Measurements from ENCODE around the gene NBAS.
"Not testable (repeated sequence)": the region's sequence is repeated elsewhere in the genome, so short reads cannot be mapped to it uniquely, and the experiment has no call there.

NBAS gene

DNA sequence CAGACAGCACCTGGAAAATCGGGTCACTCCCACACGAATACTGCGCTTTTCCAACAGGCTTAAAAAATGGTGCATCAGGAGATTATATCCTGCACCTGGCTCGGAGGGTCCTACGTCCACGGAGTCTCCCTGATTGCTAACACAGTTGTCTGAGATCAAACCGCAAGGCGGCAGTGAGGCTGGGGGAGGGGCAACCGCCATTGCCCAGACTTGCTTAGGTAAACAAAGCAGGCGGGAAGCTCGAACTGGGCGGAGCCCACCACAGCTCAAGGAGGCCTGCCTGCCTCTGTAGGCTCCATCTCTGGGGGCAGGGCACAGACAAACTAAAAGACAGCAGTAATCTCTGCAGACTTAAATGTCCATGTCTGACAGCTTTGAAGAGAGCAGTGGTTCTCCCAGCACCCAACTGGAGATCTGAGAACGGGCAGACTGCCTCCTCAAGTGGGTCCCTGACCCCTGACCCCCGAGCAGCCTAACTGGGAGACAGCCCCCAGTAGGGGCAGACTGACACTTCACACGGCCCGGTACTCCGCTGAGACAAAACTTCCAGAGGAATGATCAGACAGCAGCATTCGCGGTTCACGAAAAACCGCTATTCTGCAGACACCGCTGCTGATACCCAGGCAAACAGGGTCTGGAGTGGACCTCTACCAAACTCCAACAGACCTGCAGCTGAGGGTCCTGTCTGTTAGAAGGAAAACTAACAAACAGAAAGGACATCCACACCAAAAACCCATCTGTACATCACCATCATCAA is 121.2 kb downstream of the NBAS start:
- H4K8ac ChIP-seq (ENCODE audit: low read length); H3K9ac ChIP-seq (ENCODE audit: low read length); H3K4me3 ChIP-seq (ENCODE audit: insufficient read depth in 1 of 2, low read depth in 1 of 2, low read length in 2 of 2); H3K18ac ChIP-seq (ENCODE audit: low read depth in 1 of 2, low read length in 2 of 2); H3K9me3 ChIP-seq (ENCODE audit: control insufficient read depth, low read length); H2BK5ac ChIP-seq (ENCODE audit: low read depth, low read length, poor library complexity, severe bottlenecking); H2BK15ac ChIP-seq (ENCODE audit: low read depth, poor library complexity, severe bottlenecking); H3K4ac ChIP-seq (ENCODE audit: low read depth in 1 of 2, low read length in 2 of 2); H3K27me3 ChIP-seq (ENCODE audit: control insufficient read depth in 1 of 2, insufficient read depth in 1 of 2, low read length in 2 of 2); DNase-seq; H2BK12ac ChIP-seq (ENCODE audit: low read length in 2 of 2); H3K23ac ChIP-seq (ENCODE audit: low read length in 2 of 2); H2AFZ ChIP-seq (ENCODE audit: low read depth, low read length); H3K36me3 ChIP-seq (ENCODE audit: control insufficient read depth in 1 of 2, insufficient read depth in 2 of 2, low read depth in 1 of 2, low read length in 2 of 2); H2BK120ac ChIP-seq (ENCODE audit: low read depth, low read length); H3K14ac ChIP-seq (ENCODE audit: low read length in 2 of 2); H3K4me2 ChIP-seq (ENCODE audit: low read length, poor library complexity, severe bottlenecking); H4K91ac ChIP-seq (ENCODE audit: low read length); H2AK5ac ChIP-seq (ENCODE audit: low read length, severe bottlenecking); H3K27ac ChIP-seq (ENCODE audit: low read length, poor library complexity, severe bottlenecking); H3K4me1 ChIP-seq (ENCODE audit: control insufficient read depth, insufficient read depth, low read depth, low read length): not testable (repeated sequence)
- 93% methylated on average over 20 of the region's 22 CpGs for WGBS
- peaks cover 11% of the 10 kb centered on the region for H3K79me1 ChIP-seq (replicated peaks; ENCODE audit: low read length, poor library complexity, severe bottlenecking)

DNA sequence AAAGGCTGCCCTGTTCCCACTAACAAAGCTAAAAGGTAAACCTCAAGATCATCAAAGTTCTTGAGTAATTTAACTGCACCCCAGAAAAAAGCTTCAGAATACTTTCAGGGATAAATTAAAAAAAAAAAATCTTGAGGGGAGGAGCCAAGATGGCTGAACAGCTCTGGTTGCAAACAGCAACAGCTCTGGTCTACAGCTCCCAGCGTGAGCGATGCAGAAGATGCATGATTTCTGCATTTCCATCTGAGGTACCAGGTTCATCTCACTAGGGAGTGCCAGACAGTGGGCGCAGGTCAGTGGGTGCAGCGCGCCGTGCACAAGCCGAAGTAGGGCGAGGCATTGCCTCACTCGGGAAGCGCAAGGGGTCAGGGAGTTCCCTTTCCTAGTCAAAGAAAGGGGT is 121.8 kb downstream of the NBAS start:
- H2BK12ac ChIP-seq (ENCODE audit: low read length in 2 of 2); H2BK120ac ChIP-seq (ENCODE audit: low read depth, low read length); H2BK5ac ChIP-seq (ENCODE audit: low read depth, low read length, poor library complexity, severe bottlenecking); H2BK15ac ChIP-seq (ENCODE audit: low read depth, poor library complexity, severe bottlenecking); H3K14ac ChIP-seq (ENCODE audit: low read length in 2 of 2); H3K27me3 ChIP-seq (ENCODE audit: control insufficient read depth in 1 of 2, insufficient read depth in 1 of 2, low read length in 2 of 2); H3K4ac ChIP-seq (ENCODE audit: low read depth in 1 of 2, low read length in 2 of 2); H2AK5ac ChIP-seq (ENCODE audit: low read length, severe bottlenecking); H2AFZ ChIP-seq (ENCODE audit: low read depth, low read length); DNase-seq; H3K4me3 ChIP-seq (ENCODE audit: insufficient read depth in 1 of 2, low read depth in 1 of 2, low read length in 2 of 2); H3K27ac ChIP-seq (ENCODE audit: low read length, poor library complexity, severe bottlenecking); H3K4me2 ChIP-seq (ENCODE audit: low read length, poor library complexity, severe bottlenecking); H3K9me3 ChIP-seq (ENCODE audit: control insufficient read depth, low read length); H4K91ac ChIP-seq (ENCODE audit: low read length); H4K8ac ChIP-seq (ENCODE audit: low read length); H3K9ac ChIP-seq (ENCODE audit: low read length); H3K23ac ChIP-seq (ENCODE audit: low read length in 2 of 2); H3K36me3 ChIP-seq (ENCODE audit: control insufficient read depth in 1 of 2, insufficient read depth in 2 of 2, low read depth in 1 of 2, low read length in 2 of 2); H3K18ac ChIP-seq (ENCODE audit: low read depth in 1 of 2, low read length in 2 of 2); H3K4me1 ChIP-seq (ENCODE audit: control insufficient read depth, insufficient read depth, low read depth, low read length): not testable (repeated sequence)
- 97% methylated on average over 10 of the region's 10 CpGs for WGBS
- H3K79me1 ChIP-seq (replicated peaks; ENCODE audit: low read length, poor library complexity, severe bottlenecking), result peaks cover 11% of the 10 kb centered on the region

DNA sequence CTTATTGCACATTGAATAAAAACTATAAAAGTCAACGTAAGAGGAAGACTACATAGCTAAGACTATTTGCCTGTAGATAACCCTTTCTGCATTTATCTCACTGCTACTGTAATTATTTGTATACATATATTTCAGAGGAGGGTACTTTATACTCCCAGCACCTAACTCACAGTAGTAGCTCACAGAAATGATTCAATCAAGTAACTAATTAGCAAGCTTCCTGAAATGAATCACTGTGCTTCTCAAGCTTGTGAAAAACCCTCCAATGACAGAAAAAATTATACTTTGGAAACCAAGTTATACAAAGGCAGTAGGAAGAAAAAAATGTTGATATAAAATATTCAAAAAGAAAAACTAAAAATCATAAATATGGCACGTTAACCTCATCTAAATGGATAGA is 124.9 kb downstream of the NBAS start:
- peaks cover 5 to 6% of the 10 kb centered on the region in 2 experiments for H3K36me3 ChIP-seq (ENCODE audit: control insufficient read depth in 1 of 2, insufficient read depth in 2 of 2, low read depth in 1 of 2, low read length in 2 of 2)
- no peak overlapping the region for H3K4ac ChIP-seq (ENCODE audit: low read depth in 1 of 2, low read length in 2 of 2)
- no peak overlapping the region for H3K14ac ChIP-seq (ENCODE audit: low read length in 2 of 2)
- no peaks in the 10 kb centered on the region for H3K9me3 ChIP-seq (ENCODE audit: control insufficient read depth, low read length)
- peaks cover 13% of the 10 kb centered on the region for H3K79me1 ChIP-seq (replicated peaks; ENCODE audit: low read length, poor library complexity, severe bottlenecking)
- no peak overlapping the region for H2BK15ac ChIP-seq (ENCODE audit: low read depth, poor library complexity, severe bottlenecking)
- no peak for DNase-seq
- no peak overlapping the region for H2AK5ac ChIP-seq (ENCODE audit: low read length, severe bottlenecking)
- H2BK120ac ChIP-seq (ENCODE audit: low read depth, low read length), result no peak overlapping the region
- no peak overlapping the region for H3K18ac ChIP-seq (ENCODE audit: low read depth in 1 of 2, low read length in 2 of 2)
- no peak overlapping the region for H3K27ac ChIP-seq (ENCODE audit: low read length, poor library complexity, severe bottlenecking)
- no peaks in the 10 kb centered on the region for H3K27me3 ChIP-seq (ENCODE audit: control insufficient read depth in 1 of 2, insufficient read depth in 1 of 2, low read length in 2 of 2)
- no peak overlapping the region for H2BK5ac ChIP-seq (ENCODE audit: low read depth, low read length, poor library complexity, severe bottlenecking)
- H2BK12ac ChIP-seq (ENCODE audit: low read length in 2 of 2), result no peak overlapping the region
- H3K9ac ChIP-seq (ENCODE audit: low read length), result no peak overlapping the region
- H3K23ac ChIP-seq (ENCODE audit: low read length in 2 of 2), result no peak overlapping the region
- WGBS, result 100% methylated on average over 1 of the region's 2 CpGs
- no peak overlapping the region for H4K8ac ChIP-seq (ENCODE audit: low read length)
- H3K4me2 ChIP-seq (ENCODE audit: low read length, poor library complexity, severe bottlenecking), result no peak overlapping the region
- no peaks in the 10 kb centered on the region for H3K4me1 ChIP-seq (ENCODE audit: control insufficient read depth, insufficient read depth, low read depth, low read length)
- no peak overlapping the region for H3K4me3 ChIP-seq (ENCODE audit: insufficient read depth in 1 of 2, low read depth in 1 of 2, low read length in 2 of 2)
- H4K91ac ChIP-seq (ENCODE audit: low read length), result no peak overlapping the region
- no peak overlapping the region for H2AFZ ChIP-seq (ENCODE audit: low read depth, low read length)

GRCh38 chr2:15435474-15435873 is 125.7 kb downstream of the NBAS start:
- Histone ChIP-seq H4K8ac (ENCODE audit: low read length) (no peak overlapping the region), H2AFZ (ENCODE audit: low read depth, low read length) (no peak overlapping the region), H3K14ac (ENCODE audit: low read length in 2 of 2) (no peak overlapping the region), H3K23ac (ENCODE audit: low read length in 2 of 2) (no peak overlapping the region), H3K4ac (ENCODE audit: low read depth in 1 of 2, low read length in 2 of 2) (no peak overlapping the region), H3K9me3 (ENCODE audit: control insufficient read depth, low read length) (no peaks in the 10 kb centered on the region), H3K27me3 (ENCODE audit: control insufficient read depth in 1 of 2, insufficient read depth in 1 of 2, low read length in 2 of 2) (no peaks in the 10 kb centered on the region), H2BK120ac (ENCODE audit: low read depth, low read length) (no peak overlapping the region), H2AK5ac (ENCODE audit: low read length, severe bottlenecking) (no peak overlapping the region), H4K91ac (ENCODE audit: low read length) (no peak overlapping the region), H3K4me2 (ENCODE audit: low read length, poor library complexity, severe bottlenecking) (no peak overlapping the region), H3K36me3 (ENCODE audit: control insufficient read depth in 1 of 2, insufficient read depth in 2 of 2, low read depth in 1 of 2, low read length in 2 of 2) (peaks cover 5 to 6% of the 10 kb centered on the region in 2 experiments), H3K4me3 (ENCODE audit: insufficient read depth in 1 of 2, low read depth in 1 of 2, low read length in 2 of 2) (no peak overlapping the region), H3K27ac (ENCODE audit: low read length, poor library complexity, severe bottlenecking) (no peak overlapping the region), H3K4me1 (ENCODE audit: control insufficient read depth, insufficient read depth, low read depth, low read length) (no peaks in the 10 kb centered on the region), H3K9ac (ENCODE audit: low read length) (no peak overlapping the region), H2BK5ac (ENCODE audit: low read depth, low read length, poor library complexity, severe bottlenecking) (no peak overlapping the region), H2BK15ac (ENCODE audit: low read depth, poor library complexity, severe bottlenecking) (no peak overlapping the region), H3K79me1 (replicated peaks; ENCODE audit: low read length, poor library complexity, severe bottlenecking) (peaks cover 15% of the 10 kb centered on the region), H3K18ac (ENCODE audit: low read depth in 1 of 2, low read length in 2 of 2) (no peak overlapping the region), H2BK12ac (ENCODE audit: low read length in 2 of 2) (no peak overlapping the region)
- 71% methylated on average over 4 of the region's 5 CpGs for WGBS
- no peak for DNase-seq
